NOMO-1 treated with dmso at 0.1 percent for 144 hours (cell line): ENCODE results near the gene RAB40AL.
A peak's percentile ranks its signal among the peaks of the same experiment; 100 is the strongest.

Experiments used
- DNase-seq: peaks from one replicate; lab custom pipeline; 2025; ENCODE audit not compliant: unreplicated experiment; lab: John Stamatoyannopoulos, UW

The RAB40AL gene

GRCh38 chrX:102979536-102979935 lies 42.5 kb downstream of the RAB40AL start:
- no peak for DNase-seq

- DNase-seq: no peak
These were observed 46.1 kb downstream of the RAB40AL start for GRCh38 chrX:102983205-102983604.

- peak; percentile 95 for DNase-seq
These were observed 48.1 kb downstream of the RAB40AL start for GRCh38 chrX:102985192-102985591.
